GM23248 (cell line): ENCODE data around the gene OR4A47. TPM values are rescaled to one million over a fixed set of nuclear protein-coding genes. Genes with fewer than 3 reads are reported as not detected.

ENCODE experiments used
- polyA plus RNA-seq: library from polyadenylated mRNA; unstranded; fragments of >200 nt; fragmentation: Nextera tagmentation; extraction: Ambion mirVana; gene quantifications from 2 replicates; pipeline ENCODE4 v1.2.1, GENCODE V29; 2016
- total RNA-seq: library from RNA; depleted of rRNA; stranded (reverse); fragments of >200 nt; shearing (Covaris generic); gene quantifications from 2 replicates; pipeline ENCODE4 v1.2.3, GENCODE V29; 2014; rRNA removed

OR4A47 gene
- total and polyA plus RNA-seq, 2 experiments from 2014 or later, result not detected

Other genes starting within 250 kb of the OR4A47 start
- gene OR4X2, start 243.7 kb upstream of the OR4A47 start, total RNA-seq, result not detected in 2 replicates
- gene OR4X2, start 243.7 kb upstream of the OR4A47 start, polyA plus RNA-seq, result not detected in 2 replicates
- not detected in 2 replicates for gene OR4X1, start 224.9 kb upstream of the OR4A47 start, total RNA-seq
- gene OR4X1, start 224.9 kb upstream of the OR4A47 start, polyA plus RNA-seq, result not detected in 2 replicates
- gene OR4S1, start 182.6 kb upstream of the OR4A47 start, total RNA-seq, result not detected in 2 replicates
- not detected in 2 replicates for gene OR4S1, start 182.6 kb upstream of the OR4A47 start, polyA plus RNA-seq
- gene OR4C3, start 163.9 kb upstream of the OR4A47 start, total RNA-seq, result not detected in 2 replicates
- gene OR4C3, start 163.9 kb upstream of the OR4A47 start, polyA plus RNA-seq, result not detected in 2 replicates
- not detected in 2 replicates for gene OR4C5, start 122.3 kb upstream of the OR4A47 start, total RNA-seq
- gene OR4C5, start 122.3 kb upstream of the OR4A47 start, polyA plus RNA-seq, result not detected in 2 replicates